Keratinocyte (primary cell): ENCODE data around the gene HOXC9. TPM values are rescaled to one million over a fixed set of nuclear protein-coding genes. Genes with fewer than 3 reads are reported as not detected.
A peak's percentile ranks its signal among the peaks of the same experiment; 100 is the strongest.

Source experiments
- DNase-seq: peaks from one replicate; pipeline ENCODE4 v3.0.0-alpha.2; 2011; ENCODE audit warnings: low read depth, missing footprints, low spot score
- FAIRE-seq: peaks from 2 replicates; lab custom pipeline; 2011; peaks lifted over from hg19 to GRCh38; lab: Jason Lieb, UNC
- H2AFZ ChIP-seq: 2 replicates; pipeline ENCODE4 v1.6.0; 2012; ENCODE audit warnings: low read length, control low read depth, inconsistent platforms; ENCODE audit not compliant: control insufficient read depth
- H3K27ac ChIP-seq: 2 replicates; pipeline ENCODE4 v1.5.1; 2011; ENCODE audit warnings: low read length; ENCODE audit not compliant: control insufficient read depth, insufficient read depth
- H3K27me3 ChIP-seq: 3 replicates; pipeline ENCODE4 v1.6.0; 2011; ENCODE audit warnings: low read length; ENCODE audit not compliant: control insufficient read depth, insufficient read depth; ENCODE audit errors: extremely low read depth
- H3K36me3 ChIP-seq, 2 experiments: 2 replicates in 1 of 2; 3 replicates in 1 of 2; pipeline ENCODE4 v1.5.1; 2011; ENCODE audit warnings: low read length in 2 of 2, mild to moderate bottlenecking in 1 of 2; ENCODE audit not compliant: control insufficient read depth in 2 of 2, insufficient read depth in 2 of 2; ENCODE audit errors: extremely low read depth in 1 of 2
- H3K4me1 ChIP-seq: 3 replicates; pipeline ENCODE4 v1.5.1; 2011; ENCODE audit warnings: low read length; ENCODE audit not compliant: control insufficient read depth, insufficient read depth; ENCODE audit errors: extremely low read depth
- H3K4me2 ChIP-seq: 3 replicates; pipeline ENCODE4 v1.6.0; 2011; ENCODE audit warnings: low read depth, low read length; ENCODE audit not compliant: control insufficient read depth, insufficient read depth; ENCODE audit errors: extremely low read depth
- H3K4me3 ChIP-seq, 3 experiments: fragments of 200-600 bp in 1 of 3; sonication (generic) in 1 of 3; 2 replicates in 2 of 3; 3 replicates in 1 of 3; pipeline ENCODE4 v1.5.1; 2011 to 2016; ENCODE audit warnings: low read length in 3 of 3, mild to moderate bottlenecking in 3 of 3, control low read depth in 2 of 3, inconsistent platforms in 1 of 3, low read depth in 1 of 3, mixed read lengths in 1 of 3, mixed run types in 1 of 3, moderate library complexity in 1 of 3; ENCODE audit not compliant: control insufficient read depth in 2 of 3, insufficient read depth in 2 of 3; ENCODE audit errors: extremely low read depth in 1 of 3
- H3K79me2 ChIP-seq: 2 replicates; pipeline ENCODE4 v1.6.0; 2012; ENCODE audit warnings: low read length; ENCODE audit not compliant: control insufficient read depth, insufficient read depth
- H3K9ac ChIP-seq: 3 replicates; pipeline ENCODE4 v1.6.0; 2011; ENCODE audit warnings: low read length; ENCODE audit not compliant: control insufficient read depth, insufficient read depth; ENCODE audit errors: extremely low read depth
- H3K9me1 ChIP-seq: 3 replicates; pipeline ENCODE4 v1.6.0; 2011; ENCODE audit warnings: low read length; ENCODE audit not compliant: control insufficient read depth, insufficient read depth; ENCODE audit errors: extremely low read depth
- H3K9me3 ChIP-seq: 2 replicates; pipeline ENCODE4 v1.5.1; 2012; ENCODE audit warnings: low read depth, low read length; ENCODE audit not compliant: control insufficient read depth
- H4K20me1 ChIP-seq: 3 replicates; pipeline ENCODE4 v1.6.0; 2011; ENCODE audit warnings: low read length; ENCODE audit not compliant: control insufficient read depth, insufficient read depth; ENCODE audit errors: extremely low read depth
- CTCF ChIP-seq, 3 experiments: IDR thresholded peaks in 1 of 3; conservative IDR thresholded peaks in 1 of 3; optimal IDR thresholded peaks in 1 of 3; 2 replicates in 2 of 3; 3 replicates in 1 of 3; pipeline versions ENCODE3 to v1.5.1; 2011; ENCODE audit warnings: low read length in 3 of 3, mild to moderate bottlenecking in 3 of 3, moderate library complexity in 2 of 3, control low read depth in 1 of 3, inconsistent platforms in 1 of 3; ENCODE audit not compliant: insufficient read depth in 2 of 3; ENCODE audit errors: extremely low read depth in 1 of 3
- EZH2 ChIP-seq: IDR thresholded peaks from one replicate; pipeline ENCODE4 v1.6.1; 2012; ENCODE audit warnings: inconsistent platforms, mild to moderate bottlenecking, low read length, moderate library complexity
- dilution Hi-C: fragments of 300-500 bp; cut with MboI; formaldehyde crosslinking; loops from one replicate; pipeline ENCODE4 v1.7.0; 2020; ENCODE audit warnings: low sequenced_read_pairs; ENCODE audit not compliant: extremely low pct_ligation_motif_present
- polyA plus RNA-seq, 5 experiments: library from polyadenylated mRNA; depleted of rRNA in 3 of 5; stranded (reverse) in 3 of 5; stranded (forward) in 1 of 5; unstranded in 1 of 5; fragments of >200 nt; gene quantifications; 1 replicate in 1 of 5; 2 replicates in 3 of 5; 3 replicates in 1 of 5; pipeline versions ENCODE4 v1.2.1 to v1.2.3, GENCODE V29; 2011 to 2012; ENCODE audit warnings: missing spikeins in 2 of 5, low read depth in 1 of 5, low replicate concordance in 1 of 5

Gene HOXC9
- polyA plus RNA-seq, 1 donor (not counting 4 experiments of a cell fraction or from before 2014, with no cell fraction given): 1.8 TPM

GRCh38 chr12:53956251-53956887 lies 43.6 kb upstream of the HOXC9 start:
- no peaks in the 10 kb centered on the region for H3K36me3 ChIP-seq
- peak overlapping the region; percentile 51 to 61 (median 60) for H3K4me3 ChIP-seq
- no peak overlapping the region for H3K9ac ChIP-seq
- peak overlapping the region; percentile 85 for H3K4me2 ChIP-seq
- H3K9me1 ChIP-seq: no peaks in the 10 kb centered on the region
- H3K9me3 ChIP-seq: no peaks in the 10 kb centered on the region
- no peak for FAIRE-seq
- TF ChIP-seq EZH2 (no peak), CTCF (optimal IDR thresholded peaks at IDR 0.05 in 1 of 3, IDR thresholded peaks at IDR 0.05 in 1 of 3, conservative IDR thresholded peaks at IDR 0.05 in 1 of 3; ENCODE audit: extremely low read depth in 1 of 3, insufficient read depth in 2 of 3, low read length in 3 of 3) (peak in 2 of 3 experiments; percentile 24 to 43)
- H4K20me1 ChIP-seq: no peaks in the 10 kb centered on the region
- H3K27ac ChIP-seq: no peak overlapping the region
- H2AFZ ChIP-seq: peak overlapping the region; percentile 47
- no peak for DNase-seq
- dilution Hi-C loops: no loop called here
- H3K79me2 ChIP-seq: no peaks in the 10 kb centered on the region
- peaks cover 82% of the 10 kb centered on the region for H3K27me3 ChIP-seq
- H3K4me1 ChIP-seq: peaks cover 31% of the 10 kb centered on the region

GRCh38 chr12:53956914-53957536 lies 42.9 kb upstream of the HOXC9 start:
- H3K4me1 ChIP-seq: peaks cover 28% of the 10 kb centered on the region
- H4K20me1 ChIP-seq: no peaks in the 10 kb centered on the region
- TF ChIP-seq EZH2: no peak
- no peak for TF ChIP-seq CTCF (optimal IDR thresholded peaks at IDR 0.05 in 1 of 3, IDR thresholded peaks at IDR 0.05 in 1 of 3, conservative IDR thresholded peaks at IDR 0.05 in 1 of 3; ENCODE audit: extremely low read depth in 1 of 3, insufficient read depth in 2 of 3, low read length in 3 of 3)
- H3K9me3 ChIP-seq: no peaks in the 10 kb centered on the region
- H3K4me2 ChIP-seq: peak overlapping the region; percentile 85
- no peaks in the 10 kb centered on the region for H3K36me3 ChIP-seq
- H3K9ac ChIP-seq: no peak overlapping the region
- DNase-seq (no peak), FAIRE-seq (no peak)
- no peaks in the 10 kb centered on the region for H3K79me2 ChIP-seq
- dilution Hi-C loops: no loop called here
- peaks cover 80% of the 10 kb centered on the region for H3K27me3 ChIP-seq
- H3K9me1 ChIP-seq: no peaks in the 10 kb centered on the region
- H2AFZ ChIP-seq: no peak overlapping the region
- H3K4me3 ChIP-seq: no peak overlapping the region
- H3K27ac ChIP-seq: no peak overlapping the region
